AG09309 (cell line): ENCODE results near the gene VPS54.
A peak's percentile ranks its signal among the peaks of the same experiment; 100 is the strongest.

ENCODE experiments used
- DNase-seq: peaks from one replicate; pipeline ENCODE4 v3.0.0-alpha.2; 2010; ENCODE audit warnings: low read depth
- H3K4me3 ChIP-seq: 2 replicates; pipeline ENCODE4 v1.5.1; 2011; ENCODE audit warnings: mild to moderate bottlenecking, low read depth, low read length, moderate library complexity; ENCODE audit not compliant: control insufficient read depth
- CTCF ChIP-seq: IDR thresholded peaks from 2 replicates; pipeline ENCODE4 v1.5.1; 2011; ENCODE audit warnings: mild to moderate bottlenecking, low read depth, low read length, inconsistent platforms; ENCODE audit not compliant: insufficient read depth, control insufficient read depth; ENCODE audit errors: missing control alignments

Gene VPS54

GRCh38 chr2:63844616-63845015 lies 174.6 kb downstream of the VPS54 start:
- no peak overlapping the region for H3K4me3 ChIP-seq
- TF ChIP-seq CTCF: no peak

DNA sequence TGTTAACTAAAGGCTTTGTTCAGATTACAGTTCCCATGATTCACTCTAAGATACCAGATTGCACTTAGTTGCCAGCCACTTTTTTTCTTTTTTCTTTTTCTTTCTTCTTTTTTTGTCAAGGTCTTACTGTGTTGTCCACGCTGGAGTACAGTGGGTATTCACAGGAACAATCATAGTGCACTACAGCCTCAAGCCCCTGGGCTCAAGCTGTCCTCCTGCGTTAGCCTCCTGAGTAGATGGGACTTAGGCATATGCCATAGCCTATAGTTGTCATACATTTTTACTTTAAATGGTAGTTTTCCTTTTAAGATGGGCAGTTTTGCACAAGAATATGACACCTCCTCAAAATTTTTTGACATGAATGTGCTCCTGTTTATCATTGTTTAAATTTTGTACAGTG lies 175.4 kb downstream of the VPS54 start:
- no peak for DNase-seq
- no peak overlapping the region; the same call in 1 of the 2 replicates for H3K4me3 ChIP-seq
- no peak for TF ChIP-seq CTCF

More at GRCh38 chr2:63844616-63845015, 174.6 kb downstream of the VPS54 start:
- no peak for DNase-seq

DNA sequence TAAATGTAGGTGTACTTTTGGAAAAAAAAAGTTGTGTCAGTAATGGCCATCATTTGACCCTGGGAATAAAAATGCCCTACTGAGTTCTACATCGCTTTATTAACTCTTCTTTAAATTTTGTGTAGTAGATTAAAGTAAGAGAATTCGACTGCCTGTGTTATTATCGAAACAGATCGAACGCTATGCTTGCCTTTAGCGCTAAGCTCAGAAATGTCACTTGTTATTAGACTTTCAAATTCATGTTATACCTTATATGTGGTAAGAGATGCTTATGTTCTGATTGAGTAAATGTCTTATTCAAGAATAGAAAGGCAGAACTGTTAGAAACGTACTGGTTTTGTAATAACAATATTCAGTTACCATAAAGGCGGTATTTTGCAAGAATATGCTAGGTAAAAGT lies 176.1 kb downstream of the VPS54 start:
- no peak for DNase-seq
- no peak for TF ChIP-seq CTCF

GRCh38 chr2:63842149-63843061 lies 176.8 kb downstream of the VPS54 start:
- DNase-seq: peak; percentile 25
- no peak for TF ChIP-seq CTCF
- H3K4me3 ChIP-seq: peak overlapping the region; percentile 97

More for the DNA sequence above, 176.1 kb downstream of the VPS54 start:
- peak overlapping the region; percentile 97 for H3K4me3 ChIP-seq
